ENCODE data around the gene MORN1.

GRCh38 chr1:2384130-2384860 is 7.1 kb downstream of the MORN1 start:
- TF ChIP-seq CTCF (IDR thresholded peaks at IDR 0.05; ENCODE audit: low read depth, low read length) (no peak), EZH2phosphoT487 (IDR thresholded peaks at IDR 0.05; ENCODE audit: low read depth) (no peak)

Measured in OCI-LY3 (cell line).